ENCODE results near the gene SFR1. TPM values are rescaled to one million over a fixed set of nuclear protein-coding genes. Genes with fewer than 3 reads are reported as not detected.

The SFR1 gene
- total RNA-seq, 1 experiment from 2014 or later, result 8.4 TPM

GRCh38 chr10:104113376-104113956, 8.5 kb upstream of the SFR1 start:
- no peak for ATAC-seq
- no peaks in the 10 kb centered on the region for H3K27me3 ChIP-seq (ENCODE audit: control insufficient read depth, insufficient read depth, low read length)
- no peak overlapping the region for H3K27ac ChIP-seq (ENCODE audit: low read length)
- H3K4me1 ChIP-seq (ENCODE audit: control insufficient read depth, insufficient read depth, low read length), result peaks cover 4% of the 10 kb centered on the region; the same call in 1 of the 2 replicates
- in situ Hi-C loops (cut with HindIII; ENCODE audit: low pct_unique_long_range_greater_than_20kb, low sequenced_read_pairs), result no loop called here
- intact Hi-C loops (cut with micrococcal nuclease; ENCODE audit: unreplicated experiment), result no loop called here
- POLR2A ChIA-PET, result no interaction called here
- H3K9me3 ChIP-seq (ENCODE audit: control insufficient read depth, insufficient read depth, low read depth, low read length), result peaks cover 6% of the 10 kb centered on the region; the same call in 1 of the 2 replicates
- no peak for DNase-seq (ENCODE audit: low read depth, low spot score)
- no peak overlapping the region for H3K4me3 ChIP-seq (ENCODE audit: low read depth in 2 of 2, low read length in 2 of 2)
- H3K36me3 ChIP-seq (ENCODE audit: control insufficient read depth, insufficient read depth, low read length), result no peaks in the 10 kb centered on the region
- CTCF ChIA-PET, result no interaction called here
- BruUV-seq (replicated peaks), result no TSS peak
- TF ChIP-seq, protein P1, sequence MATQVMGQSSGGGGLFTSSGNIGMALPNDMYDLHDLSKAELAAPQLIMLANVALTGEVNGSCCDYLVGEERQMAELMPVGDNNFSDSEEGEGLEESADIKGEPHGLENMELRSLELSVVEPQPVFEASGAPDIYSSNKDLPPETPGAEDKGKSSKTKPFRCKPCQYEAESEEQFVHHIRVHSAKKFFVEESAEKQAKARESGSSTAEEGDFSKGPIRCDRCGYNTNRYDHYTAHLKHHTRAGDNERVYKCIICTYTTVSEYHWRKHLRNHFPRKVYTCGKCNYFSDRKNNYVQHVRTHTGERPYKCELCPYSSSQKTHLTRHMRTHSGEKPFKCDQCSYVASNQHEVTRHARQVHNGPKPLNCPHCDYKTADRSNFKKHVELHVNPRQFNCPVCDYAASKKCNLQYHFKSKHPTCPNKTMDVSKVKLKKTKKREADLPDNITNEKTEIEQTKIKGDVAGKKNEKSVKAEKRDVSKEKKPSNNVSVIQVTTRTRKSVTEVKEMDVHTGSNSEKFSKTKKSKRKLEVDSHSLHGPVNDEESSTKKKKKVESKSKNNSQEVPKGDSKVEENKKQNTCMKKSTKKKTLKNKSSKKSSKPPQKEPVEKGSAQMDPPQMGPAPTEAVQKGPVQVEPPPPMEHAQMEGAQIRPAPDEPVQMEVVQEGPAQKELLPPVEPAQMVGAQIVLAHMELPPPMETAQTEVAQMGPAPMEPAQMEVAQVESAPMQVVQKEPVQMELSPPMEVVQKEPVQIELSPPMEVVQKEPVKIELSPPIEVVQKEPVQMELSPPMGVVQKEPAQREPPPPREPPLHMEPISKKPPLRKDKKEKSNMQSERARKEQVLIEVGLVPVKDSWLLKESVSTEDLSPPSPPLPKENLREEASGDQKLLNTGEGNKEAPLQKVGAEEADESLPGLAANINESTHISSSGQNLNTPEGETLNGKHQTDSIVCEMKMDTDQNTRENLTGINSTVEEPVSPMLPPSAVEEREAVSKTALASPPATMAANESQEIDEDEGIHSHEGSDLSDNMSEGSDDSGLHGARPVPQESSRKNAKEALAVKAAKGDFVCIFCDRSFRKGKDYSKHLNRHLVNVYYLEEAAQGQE (IDR thresholded peaks at IDR 0.05; ENCODE audit: insufficient read depth in 1 of 2, low read depth in 2 of 2, low read length in 1 of 2), result no peak
- no peak for TF ChIP-seq SIN3A (IDR thresholded peaks at IDR 0.05; ENCODE audit: borderline replicate concordance, insufficient read depth, low read depth, low read length)
- no peak for TF ChIP-seq POLR2AphosphoS5 (IDR thresholded peaks at IDR 0.05; ENCODE audit: low read depth, low read length)
- no peak for TF ChIP-seq CTCF (IDR thresholded peaks at IDR 0.05)
- no peak for TF ChIP-seq TCF7L2 (IDR thresholded peaks at IDR 0.05; ENCODE audit: low read depth, low read length)

- Histone ChIP-seq H3K4me1 (ENCODE audit: control insufficient read depth, insufficient read depth, low read length) (peaks cover 21% of the 10 kb centered on the region), H3K4me3 (ENCODE audit: low read depth in 2 of 2, low read length in 2 of 2) (no peak overlapping the region), H3K36me3 (ENCODE audit: control insufficient read depth, insufficient read depth, low read length) (no peaks in the 10 kb centered on the region), H3K27me3 (ENCODE audit: control insufficient read depth, insufficient read depth, low read length) (no peaks in the 10 kb centered on the region), H3K9me3 (ENCODE audit: control insufficient read depth, insufficient read depth, low read depth, low read length) (no peaks in the 10 kb centered on the region), H3K27ac (ENCODE audit: low read length) (no peak overlapping the region; the same call in 1 of the 2 replicates)
- DNase-seq (ENCODE audit: low read depth, low spot score), result no peak
- POLR2A ChIA-PET, result no interaction called here
- no peak for TF ChIP-seq CTCF (IDR thresholded peaks at IDR 0.05)
- TF ChIP-seq SIN3A (IDR thresholded peaks at IDR 0.05; ENCODE audit: borderline replicate concordance, insufficient read depth, low read depth, low read length), result no peak
- TF ChIP-seq, protein P1 (IDR thresholded peaks at IDR 0.05; ENCODE audit: insufficient read depth in 1 of 2, low read depth in 2 of 2, low read length in 1 of 2), result no peak
- TF ChIP-seq TCF7L2 (IDR thresholded peaks at IDR 0.05; ENCODE audit: low read depth, low read length), result no peak
- TF ChIP-seq POLR2AphosphoS5 (IDR thresholded peaks at IDR 0.05; ENCODE audit: low read depth, low read length), result no peak
- no peak for ATAC-seq
- CTCF ChIA-PET, result interaction anchor here (0.6 kb wide), 1 partner anchor 270 kb away, joined by 3 read pairs; no protein-coding TSS in a partner anchor
- in situ Hi-C loops (cut with HindIII; ENCODE audit: low pct_unique_long_range_greater_than_20kb, low sequenced_read_pairs), result no loop called here
- no TSS peak for BruUV-seq (replicated peaks)
- intact Hi-C loops (cut with micrococcal nuclease; ENCODE audit: unreplicated experiment), result no loop called here
These were observed 4.1 kb upstream of the SFR1 start for GRCh38 chr10:104117839-104118323.

All from Panc1 (cell line).